TTC549 (cell line): ENCODE results near the gene CNN3.

Source experiments
- FAIRE-seq: peaks from 2 replicates; lab custom pipeline; 2012; peaks lifted over from hg19 to GRCh38; lab: Jason Lieb, UNC

Gene CNN3

DNA sequence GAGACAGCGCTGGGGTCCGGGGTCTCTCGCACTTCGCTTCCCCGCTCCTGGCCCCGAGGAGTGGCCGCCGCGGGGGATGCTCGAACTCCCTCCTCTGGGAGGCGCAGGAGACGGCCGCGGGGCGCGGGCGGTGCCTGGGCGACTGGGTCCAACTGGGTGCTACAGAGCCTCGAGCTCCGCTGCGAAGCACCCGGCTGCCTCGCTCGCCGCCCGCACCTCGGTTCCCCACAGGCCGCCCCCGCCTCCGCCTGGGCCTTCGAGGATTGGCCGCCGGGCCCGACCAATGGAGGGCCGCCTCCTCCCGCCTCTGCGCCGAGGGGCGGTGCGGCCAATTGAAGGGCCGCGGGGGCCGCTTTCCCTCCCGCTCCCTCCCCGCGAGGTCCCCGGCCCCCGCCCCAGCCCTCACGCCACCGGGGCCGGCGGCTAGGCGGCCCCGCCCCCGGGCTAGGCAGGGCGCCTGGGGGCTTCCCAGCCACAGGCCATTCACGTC is at the start of gene CNN3:
Gene CNN3, minus strand, starts transcription at position 196 of the 490 bp plus-strand sequence. CDS start 216 bp downstream, outside the sequence.
- no peak for FAIRE-seq

DNA sequence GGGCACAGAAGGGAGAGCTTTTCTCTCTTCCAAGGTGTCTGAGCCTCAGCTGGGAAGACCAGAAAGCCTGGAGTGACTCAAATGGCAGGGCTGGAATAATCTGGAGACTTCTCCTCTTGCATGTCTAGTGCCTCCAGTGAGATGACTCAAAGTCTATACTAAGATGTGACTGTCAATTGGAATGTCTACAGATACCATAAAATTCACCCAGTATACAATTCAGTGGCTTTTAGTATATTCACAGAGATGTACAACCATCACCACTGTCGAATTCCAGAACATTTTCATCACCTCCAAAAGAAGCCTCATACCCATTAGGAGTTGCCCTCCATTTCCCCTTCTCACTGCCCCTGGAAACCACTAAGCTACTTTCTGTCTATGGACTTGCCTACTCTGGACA is 47.9 kb upstream of the CNN3 start:
- FAIRE-seq, result no peak

DNA sequence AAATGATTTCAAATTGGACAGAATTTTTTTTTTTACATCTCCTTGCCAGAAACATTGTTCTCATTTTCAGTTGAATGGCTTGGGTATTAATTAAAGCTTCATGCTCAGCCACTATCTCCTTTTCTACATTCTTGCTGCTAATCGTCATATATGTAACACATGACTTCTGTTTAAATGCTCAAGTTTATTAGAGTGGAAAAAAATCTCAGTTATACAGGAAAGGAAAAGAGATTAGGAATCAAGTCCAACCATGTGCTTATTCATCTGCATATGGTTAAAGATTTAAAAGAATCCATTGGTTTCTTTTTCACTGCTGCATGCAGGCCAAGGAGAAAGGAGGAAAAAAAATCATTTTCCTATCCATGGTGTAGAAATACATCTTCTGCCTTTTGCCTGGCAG is 47.3 kb upstream of the CNN3 start:
- no peak for FAIRE-seq

DNA sequence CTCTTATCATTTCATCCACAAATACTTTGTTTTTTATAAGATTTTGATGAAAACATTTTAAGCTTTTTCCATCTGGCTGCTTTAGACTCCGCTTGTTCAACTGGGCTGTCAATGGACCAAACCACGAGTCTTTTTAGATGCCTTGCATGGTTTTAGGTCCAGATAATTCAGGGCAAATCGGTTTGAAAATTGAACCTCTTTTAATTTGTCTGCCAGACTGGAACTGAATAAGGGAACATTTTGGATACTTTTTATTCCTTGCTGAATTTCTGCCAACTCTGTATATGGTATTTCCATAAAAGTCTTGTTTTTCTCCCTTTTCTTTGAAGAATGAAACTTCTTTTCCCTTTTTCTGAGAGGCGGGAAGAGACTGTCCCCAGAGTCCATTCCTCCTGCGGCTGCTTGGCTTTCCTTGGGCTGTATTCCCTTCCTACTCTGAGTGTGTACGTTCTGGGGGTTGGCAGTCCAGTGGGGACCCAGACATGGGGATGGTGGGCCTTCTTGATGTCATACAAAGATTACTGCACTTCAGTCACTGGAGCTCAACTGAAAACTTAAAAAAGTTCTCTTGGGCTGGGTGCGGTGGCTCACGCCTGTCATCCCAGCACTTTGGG is 46.5 kb upstream of the CNN3 start:
- FAIRE-seq, result no peak

DNA sequence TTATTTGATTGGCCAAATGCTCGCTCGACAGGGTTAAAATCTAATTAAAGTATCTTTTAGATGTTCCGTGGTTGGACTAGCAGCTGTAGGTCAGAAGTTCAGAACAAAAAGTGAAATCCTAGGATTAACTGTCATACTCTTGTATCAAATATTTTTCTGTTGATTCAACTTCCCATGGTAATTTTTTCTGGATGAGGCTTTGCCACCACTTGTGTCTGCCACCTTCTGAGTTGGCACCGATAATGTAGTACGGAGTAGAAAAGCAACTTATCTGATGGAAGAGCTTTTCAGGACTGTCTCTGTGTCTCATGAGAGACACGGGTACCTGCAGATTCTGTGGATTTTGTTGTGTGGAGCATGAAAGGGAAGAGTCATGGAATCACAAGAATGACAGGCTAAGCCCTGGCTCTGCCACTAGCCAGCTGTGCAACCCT is 44.6 kb upstream of the CNN3 start:
- no peak for FAIRE-seq

DNA sequence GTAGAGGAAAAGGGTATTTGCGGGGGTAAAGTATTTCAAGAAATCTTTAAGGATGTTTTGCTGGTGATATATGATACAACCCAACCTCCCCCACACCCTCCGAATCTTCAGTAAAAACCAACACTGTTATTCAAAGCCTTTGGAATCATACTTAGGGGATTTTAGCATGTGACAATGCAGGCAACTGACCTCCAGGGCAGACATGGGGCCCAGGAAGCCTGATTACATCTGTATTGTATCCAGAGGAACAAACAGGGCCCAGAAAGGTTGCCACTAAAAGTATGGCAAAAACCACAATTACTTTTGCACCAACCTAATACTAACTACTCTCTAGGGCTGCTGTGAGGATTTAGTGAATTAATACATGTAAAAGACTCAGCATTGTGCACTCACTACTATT is 43.9 kb upstream of the CNN3 start:
- FAIRE-seq, result no peak

DNA sequence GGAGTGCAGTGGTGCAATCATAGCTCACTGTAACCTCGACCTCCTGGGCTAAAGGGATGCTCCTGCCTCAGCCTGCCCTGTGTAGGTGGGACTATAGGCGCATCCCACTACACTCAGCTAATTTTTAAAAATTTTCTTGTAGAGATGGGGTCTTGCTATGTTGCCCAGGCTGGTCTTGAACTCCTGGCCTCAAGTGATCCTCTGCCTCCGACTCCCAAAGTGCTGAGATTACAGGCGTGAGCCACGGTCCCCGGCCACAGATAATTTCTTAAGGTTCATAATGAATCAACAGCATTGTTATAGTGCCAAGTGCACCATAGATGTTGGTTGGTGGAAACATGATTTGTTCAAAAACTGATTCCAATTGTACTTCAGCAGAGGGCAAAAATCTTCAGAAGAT is 42.2 kb upstream of the CNN3 start:
- no peak for FAIRE-seq

DNA sequence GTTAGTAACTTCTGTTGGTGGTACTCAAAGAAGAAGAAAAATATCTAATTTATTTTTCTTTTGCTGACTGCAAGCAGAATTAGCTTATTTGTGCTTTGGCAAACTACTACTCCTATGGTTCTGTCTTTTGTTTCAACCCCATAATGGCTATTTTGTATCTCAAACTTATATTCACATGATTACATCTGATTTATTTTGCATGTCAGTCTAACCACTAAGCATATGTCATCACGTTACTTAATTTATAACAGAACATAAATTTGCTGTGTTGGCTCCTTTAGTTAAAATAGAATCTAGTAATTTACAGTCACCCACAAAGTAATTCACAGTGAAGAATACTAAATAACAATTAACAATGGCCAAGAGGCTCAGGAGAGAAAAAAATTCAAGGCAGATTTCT is 39.1 kb upstream of the CNN3 start:
- no peak for FAIRE-seq

DNA sequence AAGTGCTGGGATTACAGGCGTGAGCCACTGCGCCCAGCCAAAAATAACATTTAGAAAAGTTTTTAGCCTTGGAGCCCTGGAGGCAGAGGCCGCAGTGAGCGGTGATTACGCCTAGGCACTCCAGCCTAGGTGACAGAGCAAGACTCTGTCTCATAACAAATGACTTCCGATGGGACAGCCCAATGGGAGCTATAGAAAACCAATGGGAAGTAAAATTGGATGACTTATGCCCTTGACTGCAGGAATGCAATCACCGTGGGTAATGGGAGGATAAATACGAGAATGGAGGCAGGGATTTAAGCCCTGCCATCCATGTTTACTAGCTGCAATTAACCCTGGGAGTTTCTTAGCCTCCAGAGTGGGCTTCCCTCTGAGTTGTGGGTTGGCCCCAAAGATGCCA is 37.0 kb upstream of the CNN3 start:
- no peak for FAIRE-seq

DNA sequence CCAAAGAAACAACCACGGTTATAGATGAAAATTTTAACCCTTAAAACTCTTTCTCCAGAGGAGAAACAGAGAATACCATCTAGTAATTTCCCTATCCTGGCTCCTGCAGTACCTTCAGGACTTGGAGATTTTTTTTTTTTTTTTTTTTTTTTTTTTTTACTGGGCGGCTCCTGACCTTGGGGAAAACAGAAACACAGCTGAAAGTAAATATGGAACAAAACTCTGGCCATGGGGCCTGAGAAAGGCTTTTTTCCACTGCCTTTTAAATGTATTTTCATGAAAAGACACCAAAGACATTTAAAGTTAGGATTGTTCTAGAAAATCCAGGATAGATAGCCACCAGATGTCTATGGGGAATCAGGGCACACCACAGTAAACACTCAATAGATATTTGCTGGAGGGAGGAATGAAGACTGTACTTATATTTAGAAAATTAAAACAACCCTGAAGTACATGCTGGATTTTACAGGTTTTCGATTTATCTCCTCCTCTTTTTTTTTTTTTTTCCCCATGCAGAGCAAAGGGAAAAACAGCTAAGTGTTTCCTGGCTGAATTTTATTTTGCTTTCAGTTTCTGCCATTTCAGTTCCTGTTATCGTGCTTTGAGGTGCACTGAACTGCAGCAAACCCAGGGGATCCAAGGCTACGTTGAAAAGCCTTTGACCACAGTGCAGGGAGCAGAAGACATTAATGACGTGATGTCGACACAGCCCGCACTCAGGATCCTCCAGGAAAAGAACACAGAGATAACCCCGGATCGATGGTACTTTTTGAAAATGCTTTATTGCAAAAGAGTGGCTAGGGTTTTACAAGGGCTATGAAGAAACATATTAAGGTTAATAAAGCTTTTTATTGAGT is 35.7 kb upstream of the CNN3 start:
- no peak for FAIRE-seq

DNA sequence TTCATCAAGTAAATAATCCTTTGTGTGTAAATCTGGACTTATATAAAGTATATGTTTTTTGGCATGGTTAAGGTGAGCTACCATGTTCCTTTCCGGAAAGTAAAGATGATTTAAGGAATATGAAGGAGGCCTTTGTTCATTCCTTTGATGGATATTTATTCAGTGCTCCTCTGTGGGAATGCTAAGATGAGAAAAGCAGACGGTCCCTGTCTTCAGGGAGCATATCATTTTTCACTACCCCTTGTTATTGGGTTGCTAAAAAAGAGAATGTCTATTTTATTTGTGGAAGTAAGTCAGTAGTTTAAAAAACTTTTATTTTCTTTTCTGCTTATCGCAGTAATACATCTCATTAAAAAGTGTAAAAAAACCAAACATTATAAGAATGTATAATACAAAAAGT is 35.1 kb upstream of the CNN3 start:
- FAIRE-seq, result no peak

DNA sequence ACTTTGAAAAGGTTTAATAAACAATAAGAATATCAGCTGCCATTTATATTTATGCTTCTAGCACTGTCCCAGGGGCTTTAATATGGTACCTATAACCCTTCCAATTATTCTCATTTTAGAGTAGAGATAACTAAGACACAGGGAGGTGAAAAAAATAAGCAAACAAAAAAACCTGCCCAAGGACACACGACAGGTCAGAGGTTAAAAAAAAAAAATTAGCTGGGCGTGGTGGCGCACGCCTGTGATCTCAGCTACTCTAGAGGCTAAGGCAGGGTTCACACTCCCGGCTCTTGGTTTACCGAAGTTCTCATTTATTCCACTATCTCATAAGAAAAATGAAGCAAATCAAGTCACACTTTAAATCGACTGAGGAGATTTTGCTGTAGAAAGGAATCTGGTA is 34.7 kb upstream of the CNN3 start:
- FAIRE-seq, result no peak

DNA sequence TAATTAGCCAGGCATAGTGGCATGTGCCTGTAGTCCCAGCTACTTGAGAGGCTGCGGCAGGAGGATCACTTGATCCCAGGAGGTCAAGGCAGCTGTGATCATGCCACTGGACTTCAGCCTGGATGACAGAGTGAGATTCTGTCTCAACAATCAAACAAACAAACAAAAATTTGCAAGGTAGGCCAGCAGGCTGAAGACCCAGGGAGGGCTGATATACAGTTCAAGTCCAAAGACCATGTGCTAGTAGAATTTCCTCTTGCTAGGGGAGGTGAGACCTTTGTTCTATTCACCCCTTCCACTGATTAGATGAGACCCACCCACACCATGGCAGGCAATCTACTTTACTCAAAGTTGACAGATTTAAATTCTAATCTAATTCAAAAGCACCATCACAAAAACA is 31.2 kb upstream of the CNN3 start:
- FAIRE-seq, result no peak

DNA sequence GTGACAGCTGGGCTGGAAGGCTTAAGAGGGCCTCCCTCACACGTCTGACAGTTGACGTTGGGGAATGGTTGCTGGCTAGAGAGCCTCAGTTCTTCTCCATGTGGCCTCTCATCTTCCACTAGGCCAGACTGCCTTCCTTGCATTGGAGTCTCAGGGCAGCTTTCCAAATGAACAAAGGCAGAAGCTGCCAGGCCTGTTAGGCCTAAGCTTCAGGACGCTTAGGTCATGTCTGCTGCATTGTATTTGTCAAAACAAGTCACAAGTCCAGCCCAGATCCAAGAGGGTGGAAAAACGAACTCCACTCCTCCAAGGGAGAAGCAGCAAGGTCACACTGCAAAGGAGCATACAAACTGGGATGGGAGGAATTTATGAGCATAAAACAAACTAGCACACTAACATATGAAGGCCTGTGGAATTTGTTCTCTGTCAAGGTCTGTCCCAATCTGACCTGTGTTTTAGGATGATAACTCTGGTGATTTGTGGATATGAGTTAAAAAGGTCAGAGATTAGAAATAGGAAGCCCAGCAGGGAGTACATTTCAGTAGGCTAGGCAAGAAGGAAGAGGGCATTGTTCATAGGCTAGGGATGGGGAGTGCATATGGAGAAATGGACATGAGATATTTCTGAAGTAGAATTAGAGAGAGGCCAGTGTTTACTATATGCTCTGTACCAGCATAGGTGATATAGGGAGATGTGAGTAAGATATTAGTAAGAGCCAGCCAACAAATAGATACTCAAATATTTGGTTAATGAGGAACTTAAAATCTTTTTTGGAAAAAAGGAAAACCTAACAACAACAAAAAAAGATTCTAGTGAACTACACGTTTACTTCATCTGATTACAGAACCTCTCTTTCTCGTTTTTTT is 29.1 kb upstream of the CNN3 start:
- no peak for FAIRE-seq

DNA sequence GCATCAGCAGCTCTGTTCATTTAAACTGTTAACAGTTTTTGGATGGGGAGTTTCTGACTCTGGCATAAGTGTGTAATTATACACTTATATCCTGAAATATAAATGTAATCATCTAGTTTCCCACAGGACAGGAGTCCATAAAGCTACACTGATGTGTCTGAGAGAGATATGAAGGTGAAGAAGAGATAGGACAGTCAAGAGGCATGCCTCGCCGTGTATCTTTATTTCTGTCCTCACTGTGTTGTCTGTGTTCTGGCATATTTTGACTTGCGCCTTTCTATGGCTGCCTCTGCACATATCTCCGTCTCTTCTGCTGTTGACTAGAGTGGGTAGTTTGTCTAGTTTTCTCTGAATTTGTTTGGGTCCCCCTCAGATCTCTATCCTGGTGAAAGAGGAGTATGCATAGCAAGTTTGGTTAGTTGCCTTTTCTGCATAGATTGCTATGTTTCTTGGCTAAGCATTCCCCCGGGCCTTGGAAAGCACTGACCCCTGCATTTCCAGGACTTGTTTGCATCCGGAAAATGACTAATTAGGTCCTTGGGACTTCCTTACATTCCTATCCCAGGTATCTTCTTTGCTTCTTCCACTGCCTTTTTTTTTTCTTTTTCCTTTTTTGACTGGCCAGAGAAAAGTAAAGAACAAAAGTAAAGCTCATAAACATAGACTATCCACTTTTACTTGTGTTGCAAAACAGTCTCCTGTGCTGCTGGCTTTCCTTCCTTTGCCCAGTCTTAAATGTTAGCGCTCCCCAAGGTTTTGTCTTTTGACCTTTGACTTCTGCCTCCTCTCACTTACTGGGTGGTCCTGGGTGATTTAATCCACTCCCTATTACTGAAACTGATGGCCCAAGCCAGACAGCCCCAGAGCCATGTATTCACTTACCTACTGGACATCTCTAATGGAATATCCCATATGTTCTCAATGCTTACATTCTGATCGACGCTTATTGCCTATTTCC is 27.6 kb upstream of the CNN3 start:
- FAIRE-seq, result no peak

DNA sequence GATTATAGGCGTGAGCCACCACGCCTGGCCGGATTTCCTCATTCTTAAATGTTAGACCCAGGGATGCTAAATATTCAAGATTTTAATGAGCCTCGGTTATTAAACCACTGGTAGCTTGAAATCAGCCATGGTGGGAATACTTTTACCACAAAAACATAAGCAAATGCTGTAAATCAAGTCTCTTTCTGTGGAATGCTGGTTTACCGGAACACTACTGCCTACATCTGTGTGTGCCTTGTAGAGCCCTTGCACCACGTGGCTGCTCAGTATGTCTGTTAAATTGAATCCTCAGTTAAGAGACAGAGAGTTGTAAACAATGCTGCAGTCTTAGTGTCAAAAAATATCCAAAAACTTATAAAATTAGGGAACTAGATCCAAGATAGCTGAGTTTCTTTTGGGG is 26.8 kb upstream of the CNN3 start:
- FAIRE-seq, result no peak

DNA sequence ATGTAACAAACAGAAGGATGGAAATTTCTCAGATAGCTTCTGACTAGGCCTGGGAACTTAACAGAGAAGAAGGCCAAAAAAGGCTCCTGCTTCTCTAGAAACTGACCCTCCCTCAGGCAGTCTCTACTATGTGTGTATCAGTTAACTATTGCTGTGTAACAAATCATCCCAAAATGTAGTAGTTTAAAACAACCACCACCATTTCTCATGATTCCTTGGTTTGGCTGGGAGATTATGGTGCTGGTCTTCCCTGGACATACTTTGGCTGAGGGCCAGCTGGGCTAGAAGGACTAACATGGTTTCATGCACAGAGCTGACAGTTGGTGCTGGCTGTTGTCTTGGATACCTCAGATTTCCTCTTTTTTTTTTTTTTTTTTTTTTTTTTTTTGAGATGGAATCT is 26.2 kb upstream of the CNN3 start:
- no peak for FAIRE-seq

DNA sequence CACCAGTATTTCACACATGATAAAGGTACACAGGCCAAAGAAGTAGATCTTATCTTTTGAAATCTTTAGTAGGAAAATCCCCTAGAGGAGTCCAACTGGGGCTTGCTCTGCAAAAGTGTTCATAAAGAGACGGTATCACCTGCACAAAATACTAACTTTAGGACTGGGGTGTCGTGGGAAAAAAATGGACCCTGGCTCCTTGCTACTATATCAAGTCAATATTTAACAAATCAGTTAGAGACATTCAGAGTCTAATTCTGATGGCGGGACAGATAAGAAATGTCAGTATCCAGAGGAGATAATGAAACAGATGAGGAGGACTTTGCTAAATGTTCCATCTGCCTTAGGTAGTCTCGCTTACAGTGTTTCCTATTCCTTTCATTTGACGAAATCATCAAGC is 25.6 kb upstream of the CNN3 start:
- no peak for FAIRE-seq

DNA sequence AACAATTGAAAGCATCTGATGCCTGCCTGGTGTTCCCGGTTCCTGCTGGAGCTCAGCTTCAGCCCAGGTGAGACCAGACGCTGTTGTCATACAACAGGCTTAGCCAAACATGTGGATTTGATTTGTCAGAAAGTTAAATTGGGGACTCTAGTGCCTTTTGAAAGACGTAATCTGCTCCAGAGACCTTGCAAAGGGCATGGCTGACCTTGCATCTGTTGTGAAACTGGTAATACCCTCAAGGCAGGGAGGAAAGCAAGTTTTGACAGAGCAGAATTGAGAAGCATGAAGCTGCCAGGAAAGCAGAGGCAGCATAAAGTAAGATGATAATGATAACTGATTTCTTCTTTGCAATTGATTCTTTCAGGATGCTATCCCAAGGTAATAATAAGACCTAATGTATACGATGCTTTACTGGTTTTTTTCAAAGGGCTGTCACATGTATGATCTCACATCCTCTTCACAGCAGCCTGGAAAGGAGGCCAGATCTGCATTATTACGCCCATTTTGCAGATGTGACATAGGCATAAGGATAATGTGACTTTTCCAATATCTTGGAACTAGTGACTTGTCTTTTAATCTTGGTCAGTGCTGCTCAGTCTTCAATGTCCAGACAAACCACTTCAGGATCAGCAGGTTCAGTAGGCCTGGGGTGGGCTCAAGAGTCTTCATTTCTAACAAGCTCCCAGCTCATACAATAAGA is 24.7 kb upstream of the CNN3 start:
- FAIRE-seq, result no peak

DNA sequence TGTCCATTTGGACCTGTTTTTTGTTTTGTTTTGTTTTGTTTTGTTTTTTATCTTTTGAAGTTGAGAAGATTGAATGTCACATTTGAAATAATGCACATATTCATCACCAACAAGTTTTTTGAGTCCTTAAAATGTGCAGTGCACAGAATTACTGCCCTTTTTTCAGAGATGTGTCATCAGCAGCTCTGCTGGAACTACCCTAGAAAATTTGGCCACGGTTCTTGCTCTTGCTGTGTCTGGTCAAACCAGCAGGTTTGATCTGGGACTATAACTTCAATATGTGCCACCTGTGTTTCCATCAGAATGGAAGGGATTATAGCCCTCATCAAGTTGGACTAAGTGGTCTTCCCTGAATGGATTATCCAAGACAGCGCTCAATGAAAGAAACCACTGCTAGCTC is 24.1 kb upstream of the CNN3 start:
- no peak for FAIRE-seq
